Measurements from ENCODE around the gene SATB2.

The SATB2 gene

DNA sequence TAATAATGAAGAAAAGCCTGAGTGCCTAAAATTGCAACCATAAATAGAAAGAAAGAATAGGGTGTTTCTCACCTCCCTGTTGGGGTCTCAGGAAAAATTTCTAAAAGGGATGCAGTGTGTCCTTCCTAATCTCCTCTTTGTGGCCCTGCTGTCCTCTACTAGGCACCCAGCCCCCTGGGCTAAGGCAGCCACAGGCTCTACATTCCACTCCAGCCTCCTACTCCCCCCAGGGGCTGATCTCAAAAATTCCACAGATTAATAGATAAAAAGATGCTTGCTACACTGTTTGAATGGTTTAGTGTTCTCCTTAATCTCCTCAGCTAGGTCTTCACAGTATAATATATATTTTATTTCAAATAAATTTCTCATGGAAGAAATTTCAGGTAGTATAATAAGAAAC is 17.6 kb downstream of the SATB2 start:
- no peak overlapping the region for H3K4me3 ChIP-seq (ENCODE audit: low read depth, low read length)
- TF ChIP-seq, protein P1, sequence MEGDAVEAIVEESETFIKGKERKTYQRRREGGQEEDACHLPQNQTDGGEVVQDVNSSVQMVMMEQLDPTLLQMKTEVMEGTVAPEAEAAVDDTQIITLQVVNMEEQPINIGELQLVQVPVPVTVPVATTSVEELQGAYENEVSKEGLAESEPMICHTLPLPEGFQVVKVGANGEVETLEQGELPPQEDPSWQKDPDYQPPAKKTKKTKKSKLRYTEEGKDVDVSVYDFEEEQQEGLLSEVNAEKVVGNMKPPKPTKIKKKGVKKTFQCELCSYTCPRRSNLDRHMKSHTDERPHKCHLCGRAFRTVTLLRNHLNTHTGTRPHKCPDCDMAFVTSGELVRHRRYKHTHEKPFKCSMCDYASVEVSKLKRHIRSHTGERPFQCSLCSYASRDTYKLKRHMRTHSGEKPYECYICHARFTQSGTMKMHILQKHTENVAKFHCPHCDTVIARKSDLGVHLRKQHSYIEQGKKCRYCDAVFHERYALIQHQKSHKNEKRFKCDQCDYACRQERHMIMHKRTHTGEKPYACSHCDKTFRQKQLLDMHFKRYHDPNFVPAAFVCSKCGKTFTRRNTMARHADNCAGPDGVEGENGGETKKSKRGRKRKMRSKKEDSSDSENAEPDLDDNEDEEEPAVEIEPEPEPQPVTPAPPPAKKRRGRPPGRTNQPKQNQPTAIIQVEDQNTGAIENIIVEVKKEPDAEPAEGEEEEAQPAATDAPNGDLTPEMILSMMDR (IDR thresholded peaks at IDR 0.05; ENCODE audit: control insufficient read depth, extremely low read depth, insufficient read depth), result no peak
- DNase-seq (ENCODE audit: low read depth), result no peak

DNA sequence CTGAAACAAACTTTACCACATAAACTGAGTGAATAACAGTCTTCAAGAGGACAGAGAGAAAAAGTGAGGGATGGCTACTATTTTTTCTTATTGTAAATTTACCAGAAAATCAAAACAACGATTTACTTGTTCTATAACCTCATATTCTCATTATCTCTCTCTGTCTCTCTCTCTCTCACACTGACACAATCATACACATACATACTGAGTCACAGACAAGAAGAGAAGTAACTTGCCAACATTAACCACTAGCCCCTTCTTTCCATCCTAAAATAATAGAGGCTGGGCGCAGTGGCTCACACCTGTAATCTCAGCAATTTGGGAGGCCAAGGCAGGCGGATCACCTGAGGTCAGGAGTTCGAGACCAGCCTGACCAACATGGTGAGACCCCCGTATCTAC is 18.2 kb downstream of the SATB2 start:
- no peak overlapping the region for H3K4me3 ChIP-seq (ENCODE audit: low read depth, low read length)
- TF ChIP-seq, protein P1 (IDR thresholded peaks at IDR 0.05; ENCODE audit: control insufficient read depth, extremely low read depth, insufficient read depth), result no peak
- DNase-seq (ENCODE audit: low read depth), result no peak

DNA sequence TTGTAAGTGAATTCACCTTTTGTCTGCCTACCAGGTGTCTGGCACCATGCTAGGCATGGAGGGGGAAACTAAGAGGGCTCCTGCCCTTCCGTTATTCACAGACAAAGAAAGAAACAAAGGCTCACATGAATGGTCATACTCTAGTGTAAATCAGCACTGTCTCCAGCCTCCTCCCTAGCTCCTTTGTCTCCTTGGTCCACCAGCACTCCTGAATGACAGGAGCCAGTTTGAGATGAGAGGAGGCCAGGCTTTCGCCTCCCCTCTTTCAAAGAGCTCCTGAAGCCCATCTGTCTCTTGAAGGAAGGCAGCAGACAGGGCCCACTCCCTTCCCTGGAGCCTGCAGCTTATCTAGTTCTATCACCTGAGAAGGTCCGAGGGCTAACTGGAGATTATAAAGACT is 18.7 kb downstream of the SATB2 start:
- no peak overlapping the region for H3K4me3 ChIP-seq (ENCODE audit: low read depth, low read length)
- TF ChIP-seq, protein P1 (IDR thresholded peaks at IDR 0.05; ENCODE audit: control insufficient read depth, extremely low read depth, insufficient read depth), result no peak
- DNase-seq (ENCODE audit: low read depth), result no peak

DNA sequence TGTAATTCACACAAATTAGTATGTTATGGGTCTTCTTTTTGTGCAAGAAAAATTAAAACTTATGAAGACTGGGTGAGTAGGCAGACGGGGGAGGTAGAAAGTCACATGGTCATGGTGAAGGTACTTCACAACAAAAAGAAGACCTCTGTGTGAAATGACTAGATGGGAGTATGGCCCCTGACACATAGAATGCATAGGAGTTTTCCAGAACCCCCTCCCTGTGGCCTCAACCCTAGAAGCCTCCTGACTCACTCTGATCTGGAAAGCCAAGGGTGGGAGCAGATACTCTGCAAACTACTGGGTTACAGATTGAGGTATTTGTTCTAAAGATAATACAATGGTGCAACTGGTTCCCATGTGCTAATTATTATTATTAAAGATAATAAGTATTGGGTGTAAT is 23.2 kb downstream of the SATB2 start:
- TF ChIP-seq, protein P1 (IDR thresholded peaks at IDR 0.05; ENCODE audit: control insufficient read depth, extremely low read depth, insufficient read depth), result no peak
- H3K4me3 ChIP-seq (ENCODE audit: low read depth, low read length), result no peak overlapping the region
- no peak for DNase-seq (ENCODE audit: low read depth)

DNA sequence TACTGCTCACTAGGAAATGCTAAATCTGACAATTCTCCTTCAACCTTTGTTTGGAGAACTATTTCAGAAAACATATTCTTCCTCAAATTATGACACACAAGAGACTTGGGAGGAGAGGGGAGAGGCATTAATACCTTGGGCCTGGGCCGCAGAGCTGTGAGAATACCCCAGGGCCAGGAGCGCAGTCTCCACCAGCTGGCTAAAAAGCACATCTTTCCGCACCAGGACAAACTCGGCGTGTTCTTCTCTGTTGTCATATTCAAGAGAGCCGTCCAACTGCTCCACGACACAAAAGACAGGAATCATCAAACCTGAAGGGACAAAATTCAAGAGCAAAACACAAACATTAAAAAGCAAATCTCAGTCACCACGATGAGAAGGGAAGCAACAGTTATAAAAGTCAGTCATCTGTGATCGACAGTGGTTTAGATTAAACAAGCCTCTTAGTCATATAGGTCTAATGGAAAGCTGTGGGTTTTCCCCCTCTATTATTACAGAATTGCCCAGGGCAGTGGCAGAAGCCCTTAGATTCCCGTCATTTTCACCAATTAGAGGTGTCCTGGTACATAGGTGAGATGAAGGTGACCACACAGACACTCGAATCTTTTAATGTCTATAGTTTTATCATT is 24.4 kb downstream of the SATB2 start:
- DNase-seq (ENCODE audit: low read depth), result no peak
- no peak overlapping the region for H3K4me3 ChIP-seq (ENCODE audit: low read depth, low read length)
- TF ChIP-seq, protein P1 (IDR thresholded peaks at IDR 0.05; ENCODE audit: control insufficient read depth, extremely low read depth, insufficient read depth), result no peak

DNA sequence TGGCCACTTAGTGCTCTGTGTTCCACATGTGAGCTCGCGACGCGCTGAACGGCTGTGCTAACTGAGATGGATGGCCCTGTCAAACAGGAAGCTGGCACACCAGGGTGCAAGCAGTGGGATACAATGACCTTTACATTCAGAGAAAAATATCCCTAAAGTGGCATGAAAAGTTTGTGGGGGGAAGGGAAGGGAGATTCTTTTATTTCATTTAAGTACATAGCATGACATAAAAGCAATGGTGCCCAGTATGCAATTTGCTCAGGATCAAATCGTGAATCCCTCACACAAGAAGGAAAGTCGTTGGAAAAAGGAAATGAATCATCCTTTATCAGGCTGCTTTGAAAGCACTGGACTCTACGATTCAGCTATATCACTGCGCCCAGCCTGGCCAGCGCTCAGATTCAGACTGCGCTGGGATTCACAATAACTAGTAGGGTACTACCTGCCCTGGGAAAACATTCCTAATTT is 26.0 kb downstream of the SATB2 start:
- DNase-seq (ENCODE audit: low read depth), result no peak
- TF ChIP-seq, protein P1 (IDR thresholded peaks at IDR 0.05; ENCODE audit: control insufficient read depth, extremely low read depth, insufficient read depth), result no peak
- H3K4me3 ChIP-seq (ENCODE audit: low read depth, low read length), result no peak overlapping the region

DNA sequence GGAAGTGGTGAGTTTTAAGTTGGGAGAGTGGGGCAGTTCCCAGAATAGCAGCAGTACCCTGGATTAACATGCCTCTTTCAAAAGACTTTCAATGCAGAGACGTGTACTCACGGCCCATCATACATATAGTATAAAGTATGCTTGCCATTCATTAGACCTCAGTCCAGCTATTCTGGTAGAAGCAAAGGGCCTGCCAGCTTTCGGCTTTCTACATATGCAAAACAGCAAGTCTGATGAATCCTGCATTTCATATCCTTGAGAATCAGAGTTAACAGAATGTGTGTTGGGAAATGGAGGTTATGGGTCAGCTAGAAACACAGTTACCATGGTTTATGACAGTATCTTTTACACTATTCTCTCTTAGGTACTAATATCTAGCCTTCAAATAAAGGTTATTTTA is 27.5 kb downstream of the SATB2 start:
- H3K4me3 ChIP-seq (ENCODE audit: low read depth, low read length), result no peak overlapping the region
- DNase-seq (ENCODE audit: low read depth), result no peak
- TF ChIP-seq, protein P1 (IDR thresholded peaks at IDR 0.05; ENCODE audit: control insufficient read depth, extremely low read depth, insufficient read depth), result no peak
